HL-60 (cell line): ENCODE data around the gene AQP10.
A peak's percentile ranks its signal among the peaks of the same experiment; 100 is the strongest.
"Not testable (repeated sequence)": the region's sequence is repeated elsewhere in the genome, so short reads cannot be mapped to it uniquely, and the experiment has no call there.

Source experiments
- DNase-seq, 2 experiments: peaks; one replicate each; pipeline ENCODE4 v3.0.0-alpha.2; 2010 to 2020; ENCODE audit warnings: low read depth in 1 of 2, low spot score in 1 of 2
- H3K27ac ChIP-seq: fragments of 250-450 bp; sonication (Bioruptor Pico); replicated peaks from 2 replicates; pipeline ENCODE4 v1.5.1; 2020; ENCODE audit warnings: mild to moderate bottlenecking, moderate library complexity
- H3K27me3 ChIP-seq: fragments of 250-450 bp; sonication (Bioruptor Pico); 2 replicates; pipeline ENCODE4 v1.5.1; 2021; ENCODE audit warnings: mild to moderate bottlenecking, moderate library complexity; ENCODE audit not compliant: insufficient read depth, poor library complexity, severe bottlenecking
- H3K4me3 ChIP-seq: replicated peaks from 2 replicates; pipeline ENCODE4 v1.5.1; 2011; ENCODE audit warnings: mild to moderate bottlenecking, control low read depth, low read length; ENCODE audit not compliant: insufficient read depth
- CTCF ChIP-seq: IDR thresholded peaks from one replicate; pipeline ENCODE4 v1.5.1; 2011; ENCODE audit warnings: low read length, control low read depth, inconsistent platforms; ENCODE audit not compliant: insufficient read depth
- GABPA ChIP-seq: IDR thresholded peaks from 2 replicates; pipeline ENCODE4 v1.6.1; 2012; ENCODE audit warnings: low read depth
- POLR2AphosphoS5 ChIP-seq: IDR thresholded peaks from 2 replicates; pipeline ENCODE4 v1.6.1; 2012; ENCODE audit warnings: low read depth
- REST ChIP-seq: IDR thresholded peaks from 2 replicates; pipeline ENCODE4 v1.6.1; 2012; ENCODE audit warnings: low read depth; ENCODE audit not compliant: insufficient replicate concordance
- SPI1 ChIP-seq: IDR thresholded peaks from 2 replicates; pipeline ENCODE4 v1.6.1; 2012; ENCODE audit warnings: low read depth, mild to moderate bottlenecking, borderline replicate concordance

Gene AQP10

GRCh38 chr1:154338875-154339274 is 18.0 kb downstream of the AQP10 start:
- H3K4me3 ChIP-seq: no peak overlapping the region
- TF ChIP-seq GABPA: no peak
- TF ChIP-seq REST: no peak
- no peak for TF ChIP-seq POLR2AphosphoS5
- TF ChIP-seq CTCF: no peak
- no peak for TF ChIP-seq SPI1
- H3K27me3 ChIP-seq: no peaks in the 10 kb centered on the region
- H3K27ac ChIP-seq: no peak overlapping the region
- no peak for DNase-seq

GRCh38 chr1:154341366-154341765 is 20.5 kb downstream of the AQP10 start:
- H3K27me3 ChIP-seq, H3K27ac ChIP-seq: not testable (repeated sequence)

GRCh38 chr1:154342132-154342531 is 21.2 kb downstream of the AQP10 start:
- TF ChIP-seq GABPA: no peak
- TF ChIP-seq POLR2AphosphoS5: no peak
- no peak for TF ChIP-seq CTCF
- TF ChIP-seq REST: no peak
- TF ChIP-seq SPI1: no peak
- Histone ChIP-seq H3K4me3 (no peak overlapping the region), H3K27me3 (no peaks in the 10 kb centered on the region), H3K27ac (no peak overlapping the region)
- DNase-seq: no peak

More at GRCh38 chr1:154341366-154341765, 20.5 kb downstream of the AQP10 start:
- not testable (repeated sequence) for H3K4me3 ChIP-seq, DNase-seq

GRCh38 chr1:154342836-154343472 is 22.1 kb downstream of the AQP10 start:
- TF ChIP-seq CTCF: no peak
- no peak for TF ChIP-seq POLR2AphosphoS5
- no peak for TF ChIP-seq GABPA
- TF ChIP-seq SPI1: no peak
- no peak for TF ChIP-seq REST
- no peaks in the 10 kb centered on the region for H3K27me3 ChIP-seq
- peak in 1 of 2 experiments; percentile 66 for DNase-seq
- H3K27ac ChIP-seq: no peak overlapping the region
- no peak overlapping the region for H3K4me3 ChIP-seq
